Stimulated activated CD4-positive, alpha-beta T cell treated with anti-CD3 and anti-CD28 coated beads, Interleukin-2, amount 100 ng/mL, for 24 hours (primary cell): ENCODE results near the gene MS4A6E.
"Not testable (repeated sequence)": the region's sequence is repeated elsewhere in the genome, so short reads cannot be mapped to it uniquely, and the experiment has no call there.

Source experiments
- DNase-seq, 2 donors: peaks; one replicate each; pipeline ENCODE4 v3.0.0-alpha.2; 2020

Gene MS4A6E

GRCh38 chr11:60326955-60327354 lies at the start of gene MS4A6E:
MS4A6E (plus strand) TSS chr11:60327255; CDS start chr11:60334896, 7,641 bp downstream.
- no peak for DNase-seq

GRCh38 chr11:60280412-60280811 lies 46.6 kb upstream of the MS4A6E start, which contains the start of gene MS4A4A:
MS4A4A (plus strand) TSS chr11:60280666; CDS start chr11:60280676, 10 bp downstream.
- DNase-seq = no peak

- no peak for DNase-seq
Measured at GRCh38 chr11:60281485-60281884, 45.6 kb upstream of the MS4A6E start.

GRCh38 chr11:60282286-60282685 lies 44.8 kb upstream of the MS4A6E start:
- DNase-seq = no peak

GRCh38 chr11:60285411-60286126 lies 41.5 kb upstream of the MS4A6E start:
- DNase-seq = not testable (repeated sequence)

- DNase-seq = no peak
Measured at GRCh38 chr11:60288531-60288930, 38.5 kb upstream of the MS4A6E start.

- no peak for DNase-seq
Measured at GRCh38 chr11:60292145-60292544, 34.9 kb upstream of the MS4A6E start.

GRCh38 chr11:60301178-60301577 lies 25.9 kb upstream of the MS4A6E start:
- DNase-seq = no peak

GRCh38 chr11:60301884-60302283 lies 25.2 kb upstream of the MS4A6E start:
- DNase-seq = not testable (repeated sequence)

- DNase-seq = no peak
Measured at GRCh38 chr11:60303661-60304060, 23.4 kb upstream of the MS4A6E start.

- DNase-seq = no peak
Measured at GRCh38 chr11:60305906-60306619, 21.0 kb upstream of the MS4A6E start.

- peak in 1 of 2 donors; percentile 1 for DNase-seq
Measured at GRCh38 chr11:60307507-60308195, 19.4 kb upstream of the MS4A6E start.

GRCh38 chr11:60310407-60310998 lies 16.6 kb upstream of the MS4A6E start:
- no peak for DNase-seq

GRCh38 chr11:60314635-60315321 lies 12.3 kb upstream of the MS4A6E start:
- no peak for DNase-seq

GRCh38 chr11:60315871-60316270 lies 11.2 kb upstream of the MS4A6E start:
- DNase-seq = no peak

- no peak for DNase-seq
Measured at GRCh38 chr11:60316317-60316716, 10.7 kb upstream of the MS4A6E start.

GRCh38 chr11:60318726-60319125 lies 8.3 kb upstream of the MS4A6E start:
- DNase-seq = no peak

- DNase-seq = no peak
Measured at GRCh38 chr11:60321051-60321450, 6.0 kb upstream of the MS4A6E start.

GRCh38 chr11:60328460-60328859 lies 1.4 kb downstream of the MS4A6E start:
- DNase-seq = no peak

GRCh38 chr11:60332846-60333245 lies 5.8 kb downstream of the MS4A6E start:
- no peak for DNase-seq

GRCh38 chr11:60334005-60334620 lies 7.1 kb downstream of the MS4A6E start:
- peak; percentile 75 to 79 for DNase-seq

- DNase-seq = no peak
Measured at GRCh38 chr11:60336767-60337391, 9.8 kb downstream of the MS4A6E start.
